ENCODE measurements around the gene KDM3B. TPM values are rescaled to one million over a fixed set of nuclear protein-coding genes. Genes with fewer than 3 reads are reported as not detected.

The KDM3B gene
- total and polyA plus RNA-seq, 9 of the 15 experiments (the other 6 are each of a cell fraction or from before 2014, with no cell fraction given) = 13.8 to 62.8 (median 41.9) TPM

DNA sequence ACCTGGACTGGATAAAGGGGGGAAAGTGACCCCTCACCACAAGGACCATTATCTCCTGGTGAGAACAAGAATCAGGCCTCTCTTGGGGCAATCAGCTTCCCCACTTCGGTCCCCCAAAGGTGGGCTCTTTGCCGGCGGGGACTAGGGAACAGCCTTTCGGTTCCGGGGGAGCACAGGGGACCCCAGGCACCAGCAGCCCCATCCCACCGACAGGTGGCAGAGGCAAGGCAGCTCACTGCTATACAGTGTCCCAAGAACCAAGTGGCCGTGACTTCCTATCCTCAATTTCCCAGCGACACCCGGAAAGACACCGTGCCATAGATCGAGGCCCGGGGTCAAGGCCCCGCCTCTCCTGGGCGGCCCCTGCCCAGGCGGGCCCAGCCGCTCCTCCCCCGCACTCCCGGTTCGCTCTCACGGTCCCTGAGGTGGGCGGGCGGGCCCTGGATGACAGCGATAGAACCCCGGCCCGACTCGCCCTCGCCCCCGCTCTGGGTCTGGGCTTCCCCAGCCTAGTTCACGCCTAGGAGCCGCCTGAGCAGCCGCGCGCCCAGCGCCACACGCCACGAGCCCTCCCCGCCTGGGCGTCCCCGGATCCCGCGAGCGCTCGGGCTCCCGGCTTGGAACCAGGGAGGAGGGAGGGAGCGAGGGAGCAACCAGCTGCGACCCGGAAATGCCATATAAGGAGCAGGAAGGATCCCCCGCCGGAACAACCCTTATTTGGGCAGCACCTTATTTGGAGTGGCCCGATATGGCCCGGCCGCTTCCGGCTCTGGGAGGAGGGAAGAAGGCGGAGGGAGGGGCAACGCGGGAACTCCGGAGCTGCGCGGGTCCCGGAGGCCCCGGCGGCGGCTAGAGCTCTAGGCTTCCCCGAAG, 112.1 kb downstream of the KDM3B start (continued):
- TF ChIP-seq, protein P1, sequence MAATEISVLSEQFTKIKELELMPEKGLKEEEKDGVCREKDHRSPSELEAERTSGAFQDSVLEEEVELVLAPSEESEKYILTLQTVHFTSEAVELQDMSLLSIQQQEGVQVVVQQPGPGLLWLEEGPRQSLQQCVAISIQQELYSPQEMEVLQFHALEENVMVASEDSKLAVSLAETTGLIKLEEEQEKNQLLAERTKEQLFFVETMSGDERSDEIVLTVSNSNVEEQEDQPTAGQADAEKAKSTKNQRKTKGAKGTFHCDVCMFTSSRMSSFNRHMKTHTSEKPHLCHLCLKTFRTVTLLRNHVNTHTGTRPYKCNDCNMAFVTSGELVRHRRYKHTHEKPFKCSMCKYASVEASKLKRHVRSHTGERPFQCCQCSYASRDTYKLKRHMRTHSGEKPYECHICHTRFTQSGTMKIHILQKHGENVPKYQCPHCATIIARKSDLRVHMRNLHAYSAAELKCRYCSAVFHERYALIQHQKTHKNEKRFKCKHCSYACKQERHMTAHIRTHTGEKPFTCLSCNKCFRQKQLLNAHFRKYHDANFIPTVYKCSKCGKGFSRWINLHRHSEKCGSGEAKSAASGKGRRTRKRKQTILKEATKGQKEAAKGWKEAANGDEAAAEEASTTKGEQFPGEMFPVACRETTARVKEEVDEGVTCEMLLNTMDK (IDR thresholded peaks at IDR 0.05; ENCODE audit: borderline replicate concordance, insufficient read depth, low read depth, low read length, poor library complexity, severe bottlenecking) = peak; percentile 55
- TF ChIP-seq TCF3 (CRISPR knock-in tag; IDR thresholded peaks at IDR 0.05) = peak; percentile 65
- TF ChIP-seq ZNF121 (CRISPR knock-in tag; conservative IDR thresholded peaks at IDR 0.05) = no peak
- no peak for TF ChIP-seq CEBPB (tag; IDR thresholded peaks at IDR 0.05)
- TF ChIP-seq, protein P2, sequence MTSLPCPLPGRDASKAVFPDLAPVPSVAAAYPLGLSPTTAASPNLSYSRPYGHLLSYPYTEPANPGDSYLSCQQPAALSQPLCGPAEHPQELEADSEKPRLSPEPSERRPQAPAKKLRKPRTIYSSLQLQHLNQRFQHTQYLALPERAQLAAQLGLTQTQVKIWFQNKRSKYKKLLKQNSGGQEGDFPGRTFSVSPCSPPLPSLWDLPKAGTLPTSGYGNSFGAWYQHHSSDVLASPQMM (CRISPR knock-in tag; IDR thresholded peaks at IDR 0.05) = no peak
- TF ChIP-seq MCM5 (IDR thresholded peaks at IDR 0.05; ENCODE audit: low read depth) = no peak
- TF ChIP-seq ZKSCAN8 (CRISPR knock-in tag; IDR thresholded peaks at IDR 0.05) = no peak
- TF ChIP-seq FOXA3 (CRISPR knock-in tag; conservative IDR thresholded peaks at IDR 0.05 in 1 of 2, IDR thresholded peaks at IDR 0.05 in 1 of 2) = peak in 1 of 2 experiments; percentile 72; a peak in 1 of 4 replicates
- TF ChIP-seq, protein P3, sequence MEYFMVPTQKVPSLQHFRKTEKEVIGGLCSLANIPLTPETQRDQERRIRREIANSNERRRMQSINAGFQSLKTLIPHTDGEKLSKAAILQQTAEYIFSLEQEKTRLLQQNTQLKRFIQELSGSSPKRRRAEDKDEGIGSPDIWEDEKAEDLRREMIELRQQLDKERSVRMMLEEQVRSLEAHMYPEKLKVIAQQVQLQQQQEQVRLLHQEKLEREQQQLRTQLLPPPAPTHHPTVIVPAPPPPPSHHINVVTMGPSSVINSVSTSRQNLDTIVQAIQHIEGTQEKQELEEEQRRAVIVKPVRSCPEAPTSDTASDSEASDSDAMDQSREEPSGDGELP (CRISPR knock-in tag; IDR thresholded peaks at IDR 0.05; ENCODE audit: borderline replicate concordance) = peak; percentile 97
- peak; percentile 79 for TF ChIP-seq SMAD4 (CRISPR knock-in tag; conservative IDR thresholded peaks at IDR 0.05)
- TF ChIP-seq, protein P4, sequence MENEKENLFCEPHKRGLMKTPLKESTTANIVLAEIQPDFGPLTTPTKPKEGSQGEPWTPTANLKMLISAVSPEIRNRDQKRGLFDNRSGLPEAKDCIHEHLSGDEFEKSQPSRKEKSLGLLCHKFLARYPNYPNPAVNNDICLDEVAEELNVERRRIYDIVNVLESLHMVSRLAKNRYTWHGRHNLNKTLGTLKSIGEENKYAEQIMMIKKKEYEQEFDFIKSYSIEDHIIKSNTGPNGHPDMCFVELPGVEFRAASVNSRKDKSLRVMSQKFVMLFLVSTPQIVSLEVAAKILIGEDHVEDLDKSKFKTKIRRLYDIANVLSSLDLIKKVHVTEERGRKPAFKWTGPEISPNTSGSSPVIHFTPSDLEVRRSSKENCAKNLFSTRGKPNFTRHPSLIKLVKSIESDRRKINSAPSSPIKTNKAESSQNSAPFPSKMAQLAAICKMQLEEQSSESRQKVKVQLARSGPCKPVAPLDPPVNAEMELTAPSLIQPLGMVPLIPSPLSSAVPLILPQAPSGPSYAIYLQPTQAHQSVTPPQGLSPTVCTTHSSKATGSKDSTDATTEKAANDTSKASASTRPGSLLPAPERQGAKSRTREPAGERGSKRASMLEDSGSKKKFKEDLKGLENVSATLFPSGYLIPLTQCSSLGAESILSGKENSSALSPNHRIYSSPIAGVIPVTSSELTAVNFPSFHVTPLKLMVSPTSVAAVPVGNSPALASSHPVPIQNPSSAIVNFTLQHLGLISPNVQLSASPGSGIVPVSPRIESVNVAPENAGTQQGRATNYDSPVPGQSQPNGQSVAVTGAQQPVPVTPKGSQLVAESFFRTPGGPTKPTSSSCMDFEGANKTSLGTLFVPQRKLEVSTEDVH (IDR thresholded peaks at IDR 0.05; ENCODE audit: low read depth, partially characterized antibody) = peak; percentile 86
- TF ChIP-seq NFE2 (IDR thresholded peaks at IDR 0.05; ENCODE audit: low read depth) = no peak
- TF ChIP-seq TAL1 (IDR thresholded peaks at IDR 0.05) = no peak
- 0 out of 2 replicates have a peak, but pooled peaks have one; percentile 30 for TF ChIP-seq HLTF (IDR thresholded peaks at IDR 0.05)
- TF ChIP-seq FOXP4 (CRISPR knock-in tag; IDR thresholded peaks at IDR 0.05; ENCODE audit: borderline replicate concordance) = no peak
- peak; percentile 79 for TF ChIP-seq RBFOX2 (IDR thresholded peaks at IDR 0.05; ENCODE audit: low read depth, low read length)
- TF ChIP-seq WHSC1 (IDR thresholded peaks at IDR 0.05; ENCODE audit: low read length) = no peak
- no peak for TF ChIP-seq RFX5 (IDR thresholded peaks at IDR 0.05; ENCODE audit: low read depth, low read length)
